Measurements from ENCODE around the gene ADAMTS3.

The ADAMTS3 gene

DNA sequence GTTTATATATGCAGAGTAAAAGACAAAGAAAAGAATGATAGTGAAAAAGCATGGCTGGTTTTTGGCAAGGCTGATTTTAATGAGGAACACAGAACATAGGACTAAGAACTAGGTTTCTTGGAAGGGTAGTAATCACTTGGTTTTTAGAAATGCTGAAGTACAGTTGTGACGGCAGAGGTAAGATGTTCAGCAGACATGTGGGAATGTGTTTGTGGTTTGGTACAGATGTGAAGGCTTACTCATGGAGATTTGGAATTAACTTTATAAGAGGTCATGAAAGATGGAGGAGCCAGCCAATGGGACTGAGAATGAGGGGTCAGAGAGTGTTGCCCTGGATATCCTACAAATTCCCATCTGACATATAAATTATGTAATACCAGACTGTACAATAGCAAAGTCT is 293.6 kb downstream of the ADAMTS3 start:
- no peak for DNase-seq

DNA sequence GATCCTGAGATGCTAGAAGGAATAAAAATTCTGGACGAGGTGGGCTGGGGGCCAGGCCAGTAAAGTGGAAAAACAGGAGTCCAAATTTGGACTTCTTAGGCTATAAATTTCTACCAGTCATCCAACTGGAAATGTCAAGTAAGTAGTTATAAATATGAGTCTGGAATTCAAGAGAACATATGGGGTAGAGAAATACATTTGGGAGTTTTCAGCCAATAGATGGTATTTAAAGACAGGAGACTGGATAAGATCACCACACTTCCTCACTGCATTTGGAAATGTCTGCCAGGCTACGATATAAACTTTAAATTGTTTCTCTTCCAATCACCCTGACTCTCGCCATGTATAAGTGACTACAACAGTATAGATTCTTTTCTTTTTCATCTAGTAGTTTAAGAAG is 294.8 kb downstream of the ADAMTS3 start:
- no peak for DNase-seq

DNA sequence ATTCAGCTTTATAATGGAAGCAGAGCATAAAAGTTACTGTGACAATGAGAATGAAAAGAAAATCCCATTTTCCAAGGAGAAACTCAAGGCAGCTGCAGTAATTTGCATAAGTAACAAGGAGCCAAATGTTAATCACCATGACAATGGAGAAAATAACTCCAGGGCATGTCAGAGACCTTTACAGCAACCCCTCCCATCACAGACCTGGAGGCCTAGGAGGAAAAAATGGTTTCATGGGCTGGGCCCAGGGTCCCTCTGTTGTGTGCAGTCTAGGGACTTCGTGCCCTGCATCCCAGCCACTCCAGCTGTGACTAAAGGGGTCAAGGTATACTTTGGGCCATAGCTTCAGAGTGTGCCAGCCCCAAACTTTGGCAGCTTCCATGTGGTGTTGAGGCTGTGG is 313.8 kb downstream of the ADAMTS3 start:
- DNase-seq = no peak

DNA sequence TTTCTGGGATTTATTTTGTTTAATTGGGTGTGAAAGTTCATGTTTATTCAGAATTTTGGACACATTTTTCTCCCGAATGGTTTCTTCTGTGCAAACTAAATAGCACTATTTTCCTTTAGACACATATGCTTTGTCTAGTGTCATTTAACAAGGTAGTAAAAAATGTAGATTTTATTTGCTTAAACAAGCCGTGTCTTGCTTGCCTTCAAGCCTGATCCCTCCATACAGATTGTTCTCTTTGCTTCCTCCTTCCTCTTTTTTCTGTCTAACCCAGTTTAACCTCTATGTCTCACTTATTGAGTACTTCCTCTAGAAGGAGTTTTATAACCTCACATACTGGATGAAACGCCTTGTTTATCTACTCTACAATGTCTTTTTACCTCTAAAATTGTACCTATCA is 325.4 kb downstream of the ADAMTS3 start:
- DNase-seq = no peak

DNA sequence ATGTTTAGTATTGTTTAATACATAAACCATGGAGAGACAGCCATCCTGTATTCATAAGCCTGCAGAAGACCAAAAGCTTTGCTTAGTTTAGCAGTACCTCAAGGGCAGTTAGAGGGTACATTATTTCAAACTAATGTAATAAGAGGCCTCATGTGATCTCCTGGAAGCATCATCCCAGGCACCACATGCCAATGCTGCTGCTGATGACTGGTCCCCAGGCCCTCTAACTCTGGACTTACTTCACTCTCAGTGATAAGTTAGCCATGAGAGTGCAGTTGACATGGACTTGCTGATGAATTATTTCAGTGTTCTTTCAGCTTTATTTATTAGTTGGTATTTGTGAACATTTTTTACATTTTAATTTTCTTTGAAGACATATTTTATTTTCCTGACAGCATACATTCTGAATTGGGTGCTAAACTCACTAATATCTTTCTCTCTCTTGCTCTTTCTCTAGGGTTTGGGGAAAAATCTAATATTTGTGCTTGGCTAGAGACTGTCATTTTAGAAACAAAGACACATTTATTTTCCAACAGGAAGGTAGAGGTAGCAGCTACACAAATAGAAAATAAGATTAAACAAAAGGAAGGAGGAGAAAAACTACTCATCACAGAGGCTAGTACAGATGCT is 329.4 kb downstream of the ADAMTS3 start:
- DNase-seq = no peak
